ENCODE results near the gene AVP. TPM values are rescaled to one million over a fixed set of nuclear protein-coding genes. Genes with fewer than 3 reads are reported as not detected.
A peak's percentile ranks its signal among the peaks of the same experiment; 100 is the strongest.

Gene AVP
- polyA plus RNA-seq (2011; rRNA removed) (not detected in 2 replicates), polyA plus RNA-seq (2017; fragmentation: RNase III; extraction: RNeasy Plus Mini Kit Qiagen cat#74134 plus additional on column Dnase treatment) (not detected in 3 replicates), polyA minus RNA-seq (2011; rRNA and poly(A)+ RNA removed) (not detected in 2 replicates)
- not detected in 2 replicates for polyA plus RNA-seq (2012; cell fraction: cytosol; rRNA removed)
- polyA plus RNA-seq (2012; cell fraction: nucleus; rRNA removed): not detected in 2 replicates

GRCh38 chr20:3084283-3084985, at the start of gene AVP:
TSS of gene AVP (minus strand) at chr20:3084724. CDS start at chr20:3084674, 50 bp downstream.
- Histone ChIP-seq H3K4me2 (no peak within 1 kb of the TSS), H3K4me1 (peaks cover 19% of the 10 kb centered on the region), H3K4me3 (no peak within 1 kb of the TSS), H3K27ac (no peak within 1 kb of the TSS), H3K9me3 (no peaks in the 10 kb centered on the region)
- ATAC-seq (no peak), DNase-seq (ENCODE audit: low read depth in 1 of 2, low spot score in 1 of 2) (no peak), FAIRE-seq (no peak)
- POLR2A ChIA-PET: no interaction called here
- TF ChIP-seq MAZ (IDR thresholded peaks at IDR 0.05; ENCODE audit: borderline replicate concordance, low read depth, low read length) (no peak), TP53 (CRISPR knock-in tag; IDR thresholded peaks at IDR 0.05) (no peak), KDM1A (IDR thresholded peaks at IDR 0.05; ENCODE audit: low read depth) (no peak), BHLHE40 (IDR thresholded peaks at IDR 0.05; ENCODE audit: low read depth, low read length) (no peak), RAD21 (conservative IDR thresholded peaks at IDR 0.05 in 1 of 2, IDR thresholded peaks at IDR 0.05 in 1 of 2) (no peak), CTCF (IDR thresholded peaks at IDR 0.05) (no peak), FOSB (CRISPR knock-in tag; IDR thresholded peaks at IDR 0.05) (no peak), CBX2 (IDR thresholded peaks at IDR 0.05; ENCODE audit: borderline replicate concordance, low read depth) (no peak), SREBF2 (IDR thresholded peaks at IDR 0.05) (no peak), EHMT2 (IDR thresholded peaks at IDR 0.05; ENCODE audit: low read depth) (no peak), JUNB (IDR thresholded peaks at IDR 0.05) (no peak), HOXA7 (CRISPR knock-in tag; IDR thresholded peaks at IDR 0.05) (no peak), ZC3H11A (IDR thresholded peaks at IDR 0.05) (no peak), PHF8 (IDR thresholded peaks at IDR 0.05; ENCODE audit: borderline replicate concordance, low read depth) (no peak), POLR2AphosphoS2 (conservative IDR thresholded peaks at IDR 0.05; ENCODE audit: low read length) (no peak), NFE2L2 (conservative IDR thresholded peaks at IDR 0.05; ENCODE audit: low read length) (no peak)
- TF ChIP-seq, protein P1, sequence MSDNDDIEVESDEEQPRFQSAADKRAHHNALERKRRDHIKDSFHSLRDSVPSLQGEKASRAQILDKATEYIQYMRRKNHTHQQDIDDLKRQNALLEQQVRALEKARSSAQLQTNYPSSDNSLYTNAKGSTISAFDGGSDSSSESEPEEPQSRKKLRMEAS (IDR thresholded peaks at IDR 0.05): no peak
- CTCF ChIA-PET: interaction anchor here (1.0 to 2.3 kb wide), 4 partner anchors 19 to 31 kb away, joined by 3 to 12 read pairs (median 6); no protein-coding TSS in a partner anchor
- WGBS (ENCODE audit: missing lambda C conversion rate): 91% methylated on average over 20 of the region's 28 CpGs

DNA sequence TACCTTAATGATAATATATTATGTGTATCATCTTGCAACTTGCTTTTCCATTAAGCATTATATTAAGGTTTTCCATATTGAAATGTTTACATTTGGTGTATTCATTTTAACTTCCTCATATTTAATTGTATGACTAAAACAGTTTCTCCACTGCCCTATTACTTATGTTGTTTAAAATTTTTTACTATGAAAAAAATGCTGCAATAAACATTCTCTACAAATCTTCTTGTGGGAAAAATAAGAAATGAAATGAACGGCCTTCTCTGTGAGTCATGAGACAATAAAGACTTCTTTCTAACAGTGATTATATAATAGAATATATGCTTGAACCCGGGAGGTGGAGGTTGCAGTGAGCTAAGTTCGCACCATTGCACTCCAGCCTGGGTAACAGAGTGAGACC, 49.6 kb upstream of the AVP start:
- WGBS (ENCODE audit: missing lambda C conversion rate): 72% methylated on average over 3 of the region's 3 CpGs

More for the DNA sequence above, 49.6 kb upstream of the AVP start:
- no peak for ATAC-seq
- H3K27ac ChIP-seq: no peak overlapping the region
- no peak for FAIRE-seq
- H3K9me3 ChIP-seq: no peaks in the 10 kb centered on the region
- DNase-seq (ENCODE audit: low read depth in 1 of 2, low spot score in 1 of 2): no peak
- ChIA-PET CTCF (interaction anchor here (1.1 kb wide), 1 partner anchor 17 kb away, joined by 3 read pairs; no protein-coding TSS in a partner anchor), POLR2A (no interaction called here)
- H3K4me3 ChIP-seq: no peak overlapping the region
- H3K4me1 ChIP-seq: peaks cover 32% of the 10 kb centered on the region
- peak overlapping the region; percentile 13; the same call in 1 of the 3 replicates for H3K4me2 ChIP-seq
- TF ChIP-seq CHD4 (IDR thresholded peaks at IDR 0.05; ENCODE audit: borderline replicate concordance) (no peak), MAZ (IDR thresholded peaks at IDR 0.05; ENCODE audit: borderline replicate concordance, low read depth, low read length) (no peak), TFCP2L1 (CRISPR knock-in tag; IDR thresholded peaks at IDR 0.05) (no peak), POLR2AphosphoS2 (conservative IDR thresholded peaks at IDR 0.05; ENCODE audit: low read length) (no peak), E2F6 (IDR thresholded peaks at IDR 0.05; ENCODE audit: borderline replicate concordance, low read depth) (no peak), HDAC2 (IDR thresholded peaks at IDR 0.05) (no peak), JUNB (IDR thresholded peaks at IDR 0.05) (no peak), RARB (CRISPR knock-in tag; IDR thresholded peaks at IDR 0.05) (no peak), POLR2A (IDR thresholded peaks at IDR 0.05; ENCODE audit: low read length) (no peak), BHLHE40 (IDR thresholded peaks at IDR 0.05; ENCODE audit: low read depth, low read length) (no peak), MAFK (IDR thresholded peaks at IDR 0.05; ENCODE audit: partially characterized antibody) (no peak), ZC3H11A (IDR thresholded peaks at IDR 0.05) (no peak), HEYL (CRISPR knock-in tag; IDR thresholded peaks at IDR 0.05) (no peak), CBX8 (IDR thresholded peaks at IDR 0.05) (no peak), NPAS2 (CRISPR knock-in tag; IDR thresholded peaks at IDR 0.05; ENCODE audit: borderline replicate concordance) (no peak), CBX2 (IDR thresholded peaks at IDR 0.05; ENCODE audit: borderline replicate concordance, low read depth) (no peak)
- TF ChIP-seq, protein P2, sequence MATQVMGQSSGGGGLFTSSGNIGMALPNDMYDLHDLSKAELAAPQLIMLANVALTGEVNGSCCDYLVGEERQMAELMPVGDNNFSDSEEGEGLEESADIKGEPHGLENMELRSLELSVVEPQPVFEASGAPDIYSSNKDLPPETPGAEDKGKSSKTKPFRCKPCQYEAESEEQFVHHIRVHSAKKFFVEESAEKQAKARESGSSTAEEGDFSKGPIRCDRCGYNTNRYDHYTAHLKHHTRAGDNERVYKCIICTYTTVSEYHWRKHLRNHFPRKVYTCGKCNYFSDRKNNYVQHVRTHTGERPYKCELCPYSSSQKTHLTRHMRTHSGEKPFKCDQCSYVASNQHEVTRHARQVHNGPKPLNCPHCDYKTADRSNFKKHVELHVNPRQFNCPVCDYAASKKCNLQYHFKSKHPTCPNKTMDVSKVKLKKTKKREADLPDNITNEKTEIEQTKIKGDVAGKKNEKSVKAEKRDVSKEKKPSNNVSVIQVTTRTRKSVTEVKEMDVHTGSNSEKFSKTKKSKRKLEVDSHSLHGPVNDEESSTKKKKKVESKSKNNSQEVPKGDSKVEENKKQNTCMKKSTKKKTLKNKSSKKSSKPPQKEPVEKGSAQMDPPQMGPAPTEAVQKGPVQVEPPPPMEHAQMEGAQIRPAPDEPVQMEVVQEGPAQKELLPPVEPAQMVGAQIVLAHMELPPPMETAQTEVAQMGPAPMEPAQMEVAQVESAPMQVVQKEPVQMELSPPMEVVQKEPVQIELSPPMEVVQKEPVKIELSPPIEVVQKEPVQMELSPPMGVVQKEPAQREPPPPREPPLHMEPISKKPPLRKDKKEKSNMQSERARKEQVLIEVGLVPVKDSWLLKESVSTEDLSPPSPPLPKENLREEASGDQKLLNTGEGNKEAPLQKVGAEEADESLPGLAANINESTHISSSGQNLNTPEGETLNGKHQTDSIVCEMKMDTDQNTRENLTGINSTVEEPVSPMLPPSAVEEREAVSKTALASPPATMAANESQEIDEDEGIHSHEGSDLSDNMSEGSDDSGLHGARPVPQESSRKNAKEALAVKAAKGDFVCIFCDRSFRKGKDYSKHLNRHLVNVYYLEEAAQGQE (IDR thresholded peaks at IDR 0.05): no peak

Measured in A549 (cell line).